GM13977 (cell line): ENCODE data around the gene PDP2.
"Not testable (repeated sequence)": the region's sequence is repeated elsewhere in the genome, so short reads cannot be mapped to it uniquely, and the experiment has no call there.

ENCODE experiments used
- DNase-seq: peaks from one replicate; pipeline ENCODE4 v3.0.0; 2012; ENCODE audit warnings: low spot score
- CTCF ChIP-seq: IDR thresholded peaks from 2 replicates; pipeline ENCODE4 v1.5.1; 2012; ENCODE audit warnings: mild to moderate bottlenecking, control low read depth; ENCODE audit not compliant: insufficient read depth; ENCODE audit errors: extremely low read depth, missing control alignments
- in situ Hi-C: fragments of 300-500 bp; cut with MboI; formaldehyde crosslinking; loops from one replicate; pipeline ENCODE4 v1.12.0; 2022; ENCODE audit warnings: low sequenced_read_pairs, low pct_unique_long_range_greater_than_20kb, mixed read lengths, inconsistent platforms; ENCODE audit not compliant: unreplicated experiment

PDP2 gene

DNA sequence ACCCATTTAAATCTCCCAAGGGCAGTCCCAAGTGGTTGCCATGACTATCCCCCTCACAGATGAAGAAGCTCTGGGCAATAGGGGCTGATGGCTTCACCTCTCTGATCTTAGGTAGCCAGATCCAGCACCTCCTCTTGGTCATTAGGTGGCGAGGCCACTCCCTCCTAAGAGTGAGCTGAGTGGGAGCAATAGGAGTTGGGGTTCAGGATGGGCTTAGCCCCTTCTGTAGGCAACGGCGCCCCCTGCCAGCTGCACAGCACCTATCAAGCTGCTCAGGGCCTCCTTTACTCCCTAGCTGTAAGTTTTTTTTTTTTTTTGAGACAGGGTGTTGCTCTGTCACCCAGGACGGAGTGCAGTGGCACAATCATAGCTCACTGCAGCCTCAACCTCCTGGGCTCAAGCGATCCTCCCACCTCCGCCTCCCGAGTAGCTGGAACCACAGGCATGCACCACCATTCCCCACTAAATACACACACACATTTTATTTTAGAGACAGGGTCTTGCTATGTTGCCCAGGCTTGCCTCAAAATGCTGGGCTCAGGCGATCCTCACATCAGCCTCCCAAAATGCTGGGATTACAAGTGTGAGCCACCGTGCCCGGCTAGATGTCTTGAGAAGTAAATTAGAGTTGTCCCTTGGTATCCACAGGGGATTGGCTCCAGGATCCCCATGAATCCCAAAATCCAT is 48.5 kb downstream of the PDP2 start:
- peak; percentile 53 for TF ChIP-seq CTCF
- in situ Hi-C loops: no loop called here
- DNase-seq: no peak

DNA sequence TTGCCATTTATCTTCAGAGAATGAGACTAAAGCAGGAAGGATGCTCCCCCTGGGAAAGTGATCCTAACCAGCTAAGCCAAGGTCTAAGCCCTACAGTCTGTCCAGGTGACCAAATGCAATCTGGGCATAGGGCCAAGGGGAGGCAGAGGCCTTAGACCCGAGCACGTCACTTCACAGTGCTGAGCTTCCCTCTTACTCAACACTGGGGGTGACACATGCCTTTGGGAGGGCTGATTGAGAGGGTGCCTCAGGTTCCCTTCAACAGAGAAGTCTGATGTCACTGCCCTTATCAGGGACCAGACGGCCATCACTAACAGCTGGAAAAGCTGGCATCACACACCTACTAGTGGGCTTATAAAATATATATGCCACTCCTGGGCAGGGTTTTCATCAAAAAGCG is 49.9 kb downstream of the PDP2 start:
- in situ Hi-C loops: no loop called here
- TF ChIP-seq CTCF: no peak
- no peak for DNase-seq

GRCh38 chr16:66931665-66932064 is 51.4 kb downstream of the PDP2 start:
- in situ Hi-C loops: no loop called here

GRCh38 chr16:66932076-66932475 is 51.8 kb downstream of the PDP2 start:
- no peak for TF ChIP-seq CTCF
- in situ Hi-C loops: no loop called here
- no peak for DNase-seq

More at GRCh38 chr16:66931665-66932064, 51.4 kb downstream of the PDP2 start:
- no peak for TF ChIP-seq CTCF
- DNase-seq: no peak

DNA sequence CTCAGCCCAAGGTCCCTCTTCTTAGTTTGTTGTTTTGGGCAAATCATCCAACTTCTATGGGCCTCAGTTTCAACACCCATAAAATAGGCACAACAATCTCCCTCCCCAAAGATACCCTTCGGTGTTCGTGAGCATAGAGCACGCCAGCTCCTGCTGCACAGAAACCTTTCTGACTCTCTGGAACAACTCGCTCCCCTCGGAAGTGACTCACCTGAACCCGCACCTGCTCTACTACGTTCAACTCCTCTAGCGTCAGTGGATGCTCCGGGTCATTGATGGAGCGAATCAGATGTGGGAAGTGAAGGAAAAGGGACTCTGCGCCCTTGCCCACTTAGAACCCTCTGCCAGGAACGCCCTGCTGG is 53.4 kb downstream of the PDP2 start:
- in situ Hi-C loops: no loop called here
- no peak for TF ChIP-seq CTCF
- DNase-seq: no peak

DNA sequence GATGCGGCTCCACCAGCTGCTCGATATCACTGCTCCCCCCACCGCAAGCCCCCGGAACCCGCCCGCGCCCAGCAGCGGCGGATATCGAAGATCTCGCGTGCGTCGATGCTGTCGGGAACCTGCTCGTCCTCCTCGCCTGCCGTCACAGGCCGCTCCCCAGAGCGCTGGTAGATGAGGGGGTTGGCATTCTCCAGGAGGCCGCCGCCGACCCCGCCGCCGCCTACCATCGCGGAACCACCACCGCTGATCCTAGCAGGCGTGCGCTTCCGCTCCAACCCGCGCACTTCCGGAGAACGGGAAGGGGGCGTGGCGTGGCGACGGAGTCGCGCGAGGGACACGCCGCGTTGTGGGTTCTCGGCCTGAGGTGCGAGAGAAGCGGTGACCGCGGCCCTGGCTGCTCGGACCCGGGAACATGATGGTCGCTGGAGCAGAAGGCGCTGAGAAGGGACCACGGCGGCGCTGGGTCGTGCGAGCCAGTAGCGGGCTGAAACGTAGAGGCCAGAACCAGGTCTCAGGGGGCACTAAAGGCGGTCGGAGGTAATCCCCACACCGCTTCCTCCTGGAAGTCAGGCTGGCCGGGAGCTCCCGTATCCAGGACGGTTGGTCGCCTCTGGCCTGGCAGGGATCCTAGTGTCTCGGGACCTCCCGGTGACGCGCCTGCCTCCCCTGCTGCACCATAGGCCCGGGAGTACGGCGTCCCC is 54.0 kb downstream of the PDP2 start, which contains the start of gene CIAO2B:
Gene CIAO2B, minus strand, starts transcription at position 265 of the 701 bp plus-strand sequence. Its CDS starts 38 bp downstream, at position 227.
- no peak for TF ChIP-seq CTCF
- peak; percentile 94 for DNase-seq
- in situ Hi-C loops: no loop called here

- in situ Hi-C loops, DNase-seq: not testable (repeated sequence)
Observed at GRCh38 chr16:66934839-66935313, 54.6 kb downstream of the PDP2 start.
